Activated CD4-positive, alpha-beta memory T cell treated with anti-CD3 and anti-CD28 coated beads for 36 hours (primary cell): ENCODE measurements around the gene CXCR5. TPM values are rescaled to one million over a fixed set of nuclear protein-coding genes. Genes with fewer than 3 reads are reported as not detected.

Experiments used
- CTCF ChIA-PET: fragments of 350-600 bp; sonication (Branson Sonifier 250); formaldehyde crosslinking; loops from one replicate; lab custom pipeline; 2021; ENCODE audit warnings: antibody characterized with exemption, inconsistent platforms; lab: Charles Lee
- POLR2A ChIA-PET: fragments of 350-600 bp; sonication (Branson Sonifier 250); formaldehyde crosslinking; loops from one replicate; lab custom pipeline; 2021; ENCODE audit warnings: antibody characterized with exemption; lab: Charles Lee
- DNase-seq: peaks from one replicate; pipeline ENCODE4 v3.0.0-alpha.2; 2020
- H3K27ac Mint-ChIP-seq: one replicate; pipeline ENCODE4 v1.8.0; 2021; ENCODE audit warnings: mixed read lengths
- H3K27me3 Mint-ChIP-seq: one replicate; pipeline ENCODE4 v1.8.0; 2021; ENCODE audit warnings: mixed read lengths
- H3K36me3 Mint-ChIP-seq: one replicate; pipeline ENCODE4 v1.8.0; 2021; ENCODE audit warnings: mixed read lengths
- H3K4me1 Mint-ChIP-seq: one replicate; pipeline ENCODE4 v1.8.0; 2021; ENCODE audit warnings: low read depth, mixed read lengths
- H3K4me3 Mint-ChIP-seq: one replicate; pipeline ENCODE4 v1.8.0; 2021; ENCODE audit warnings: mild to moderate bottlenecking, mixed read lengths
- H3K9me3 Mint-ChIP-seq: one replicate; pipeline ENCODE4 v1.8.0; 2021; ENCODE audit warnings: mixed read lengths
- intact Hi-C: fragments of 100-400 bp; cut with micrococcal nuclease; formaldehyde crosslinking; loops from one replicate; pipeline ENCODE4 v1.15.1; 2023
- total RNA-seq, 2 experiments: library from RNA; stranded (reverse); gene quantifications; one replicate each; pipeline ENCODE4 v1.2.3, GENCODE V29; 2021

Gene CXCR5
- total RNA-seq, 2 experiments from 2014 or later, result 28.0 to 28.3 TPM

- DNase-seq, result no peak
- H3K9me3 Mint-ChIP-seq, result no peaks in the 10 kb centered on the region
- intact Hi-C loops, result no loop called here
- ChIA-PET CTCF (interaction anchor here (0.9 kb wide), 1 partner anchor 209 kb away, joined by 3 read pairs; no protein-coding TSS in a partner anchor), POLR2A (interaction anchor here (0.7 to 0.9 kb wide), 2 partner anchors 60 to 109 kb away, joined by 3 read pairs; no protein-coding TSS in a partner anchor)
- peaks cover 44% of the 10 kb centered on the region for H3K36me3 Mint-ChIP-seq
- no peaks in the 10 kb centered on the region for H3K27me3 Mint-ChIP-seq
- H3K4me3 Mint-ChIP-seq, result no peak overlapping the region
- peaks cover 42% of the 10 kb centered on the region for H3K4me1 Mint-ChIP-seq
- H3K27ac Mint-ChIP-seq, result no peak overlapping the region
Measured at GRCh38 chr11:118898400-118899295, 15.0 kb downstream of the CXCR5 start.

- ChIA-PET POLR2A (interaction anchor here (0.9 kb wide), 1 partner anchor 60 kb away, joined by 3 read pairs; no protein-coding TSS in a partner anchor), CTCF (no interaction called here)
- no peak for DNase-seq
- H3K4me1 Mint-ChIP-seq, result peaks cover 35% of the 10 kb centered on the region
- no peak overlapping the region for H3K27ac Mint-ChIP-seq
- H3K4me3 Mint-ChIP-seq, result no peak overlapping the region
- H3K27me3 Mint-ChIP-seq, result no peaks in the 10 kb centered on the region
- intact Hi-C loops, result no loop called here
- H3K36me3 Mint-ChIP-seq, result peaks cover 37% of the 10 kb centered on the region
- no peaks in the 10 kb centered on the region for H3K9me3 Mint-ChIP-seq
Measured at GRCh38 chr11:118899296-118899688, 15.6 kb downstream of the CXCR5 start.

GRCh38 chr11:118899706-118900360 lies 16.1 kb downstream of the CXCR5 start:
- ChIA-PET CTCF (no interaction called here), POLR2A (interaction anchor here (0.9 kb wide), 1 partner anchor 61 kb away, joined by 3 read pairs; no protein-coding TSS in a partner anchor)
- intact Hi-C loops, result no loop called here
- H3K4me3 Mint-ChIP-seq, result no peak overlapping the region
- peaks cover 30% of the 10 kb centered on the region for H3K4me1 Mint-ChIP-seq
- peaks cover 33% of the 10 kb centered on the region for H3K36me3 Mint-ChIP-seq
- H3K27me3 Mint-ChIP-seq, result no peaks in the 10 kb centered on the region
- no peak overlapping the region for H3K27ac Mint-ChIP-seq
- DNase-seq, result no peak
- H3K9me3 Mint-ChIP-seq, result no peaks in the 10 kb centered on the region

- ChIA-PET CTCF (no interaction called here), POLR2A (no interaction called here)
- Mint-ChIP-seq H3K36me3 (peaks cover 25% of the 10 kb centered on the region), H3K9me3 (no peaks in the 10 kb centered on the region), H3K4me1 (peaks cover 21% of the 10 kb centered on the region), H3K27ac (no peak overlapping the region), H3K4me3 (no peak overlapping the region), H3K27me3 (no peaks in the 10 kb centered on the region)
- no peak for DNase-seq
- intact Hi-C loops, result no loop called here
Measured at GRCh38 chr11:118900535-118901384, 17.1 kb downstream of the CXCR5 start.

GRCh38 chr11:118901494-118902335 lies 18.0 kb downstream of the CXCR5 start:
- intact Hi-C loops, result no loop called here
- no peak for DNase-seq
- no peaks in the 10 kb centered on the region for H3K27me3 Mint-ChIP-seq
- POLR2A ChIA-PET, result no interaction called here
- CTCF ChIA-PET, result no interaction called here
- H3K4me1 Mint-ChIP-seq, result peaks cover 16% of the 10 kb centered on the region
- no peak overlapping the region for H3K4me3 Mint-ChIP-seq
- peaks cover 28% of the 10 kb centered on the region for H3K36me3 Mint-ChIP-seq
- no peaks in the 10 kb centered on the region for H3K9me3 Mint-ChIP-seq
- peak overlapping the region; percentile 49 for H3K27ac Mint-ChIP-seq

GRCh38 chr11:118902336-118903203 lies 18.9 kb downstream of the CXCR5 start:
- H3K27ac Mint-ChIP-seq, result no peak overlapping the region
- CTCF ChIA-PET, result interaction anchor here (1.3 to 15.0 kb wide), 2 partner anchors 28 to 112 kb away, joined by 3 to 311 read pairs; partner anchors contain the start of genes BCL9L and DDX6
- H3K9me3 Mint-ChIP-seq, result no peaks in the 10 kb centered on the region
- H3K27me3 Mint-ChIP-seq, result no peaks in the 10 kb centered on the region
- H3K4me1 Mint-ChIP-seq, result peaks cover 16% of the 10 kb centered on the region
- H3K4me3 Mint-ChIP-seq, result no peak overlapping the region
- intact Hi-C loops, result no loop called here
- POLR2A ChIA-PET, result no interaction called here
- DNase-seq, result no peak
- peaks cover 29% of the 10 kb centered on the region for H3K36me3 Mint-ChIP-seq

GRCh38 chr11:118903204-118904015 lies 19.7 kb downstream of the CXCR5 start:
- Mint-ChIP-seq H3K4me3 (no peak overlapping the region), H3K27ac (no peak overlapping the region), H3K36me3 (peaks cover 27% of the 10 kb centered on the region), H3K4me1 (peaks cover 20% of the 10 kb centered on the region), H3K27me3 (no peaks in the 10 kb centered on the region), H3K9me3 (no peaks in the 10 kb centered on the region)
- CTCF ChIA-PET, result interaction anchor here (1.3 to 15.0 kb wide), 3 partner anchors 27 to 213 kb away, joined by 3 to 311 read pairs (median 6); partner anchors contain the start of genes BCL9L and DDX6
- DNase-seq, result no peak
- POLR2A ChIA-PET, result no interaction called here
- intact Hi-C loops, result no loop called here

GRCh38 chr11:118907051-118908042 lies 23.7 kb downstream of the CXCR5 start:
- intact Hi-C loops, result loop anchor here (1.0 to 2.0 kb wide), 3 partner anchors 23 to 217 kb away; partner anchors contain the start of gene UPK2
- peak overlapping the region; percentile 65 for H3K27ac Mint-ChIP-seq

GRCh38 chr11:118908264-118908663 lies 24.6 kb downstream of the CXCR5 start:
- ChIA-PET POLR2A (interaction anchor here (0.9 kb wide), 1 partner anchor 117 kb away, joined by 3 read pairs; the partner anchor contains the start of gene DDX6), CTCF (interaction anchor here (0.7 to 15.0 kb wide), 5 partner anchors 13 to 52 kb away, joined by 3 to 311 read pairs (median 4); partner anchors contain the start of genes BCL9L and UPK2)
- H3K36me3 Mint-ChIP-seq, result peaks cover 13% of the 10 kb centered on the region
- intact Hi-C loops, result no loop called here
- H3K4me1 Mint-ChIP-seq, result peaks cover 53% of the 10 kb centered on the region
- H3K9me3 Mint-ChIP-seq, result no peaks in the 10 kb centered on the region
- H3K27ac Mint-ChIP-seq, result peak overlapping the region; percentile 25
- H3K4me3 Mint-ChIP-seq, result no peak overlapping the region
- no peaks in the 10 kb centered on the region for H3K27me3 Mint-ChIP-seq
- no peak for DNase-seq

More at GRCh38 chr11:118907051-118908042, 23.7 kb downstream of the CXCR5 start:
- Mint-ChIP-seq H3K4me3 (no peak overlapping the region), H3K27me3 (no peaks in the 10 kb centered on the region), H3K4me1 (peaks cover 44% of the 10 kb centered on the region), H3K9me3 (no peaks in the 10 kb centered on the region), H3K36me3 (peaks cover 13% of the 10 kb centered on the region)
- POLR2A ChIA-PET, result no interaction called here
- peak; percentile 93 for DNase-seq
- CTCF ChIA-PET, result interaction anchor here (0.7 to 15.0 kb wide), 9 partner anchors 16 to 90 kb away, joined by 3 to 311 read pairs (median 7); partner anchors contain the start of genes BCL9L, CENATAC and UPK2
